Astrocyte (in vitro differentiated cells and primary cell): Measurements from ENCODE around the gene FEZF1. TPM values are rescaled to one million over a fixed set of nuclear protein-coding genes. Genes with fewer than 3 reads are reported as not detected.

ENCODE experiments used
- DNase-seq: peaks from one replicate; pipeline ENCODE4 v3.0.0-alpha.2; 2010; ENCODE audit warnings: low read depth
- FAIRE-seq: peaks from 2 replicates; lab custom pipeline; 2011; peaks lifted over from hg19 to GRCh38; lab: Jason Lieb, UNC
- H2AFZ ChIP-seq: 2 replicates; pipeline ENCODE4 v1.6.0; 2012; ENCODE audit warnings: low read depth, low read length, inconsistent platforms
- H3K27ac ChIP-seq: 2 replicates; pipeline ENCODE4 v1.5.1; 2011; ENCODE audit warnings: low read depth, low read length, inconsistent platforms
- H3K27me3 ChIP-seq: 2 replicates; pipeline ENCODE4 v1.6.0; 2011; ENCODE audit warnings: low read length, inconsistent platforms; ENCODE audit not compliant: insufficient read depth
- H3K36me3 ChIP-seq: 2 replicates; pipeline ENCODE4 v1.5.1; 2011; ENCODE audit warnings: low read length, inconsistent platforms; ENCODE audit not compliant: insufficient read depth
- H3K4me1 ChIP-seq: 2 replicates; pipeline ENCODE4 v1.5.1; 2011; ENCODE audit warnings: low read length, inconsistent platforms; ENCODE audit not compliant: insufficient read depth
- H3K4me2 ChIP-seq: 2 replicates; pipeline ENCODE4 v1.6.0; 2012; ENCODE audit warnings: low read length, inconsistent platforms
- H3K4me3 ChIP-seq: 2 replicates; pipeline ENCODE4 v1.5.1; 2011; ENCODE audit warnings: low read depth, mild to moderate bottlenecking, low read length, inconsistent platforms; ENCODE audit not compliant: insufficient read depth
- H3K79me2 ChIP-seq: 2 replicates; pipeline ENCODE4 v1.6.0; 2012; ENCODE audit warnings: mild to moderate bottlenecking, low read length, inconsistent platforms; ENCODE audit not compliant: insufficient read depth
- H3K9ac ChIP-seq: 2 replicates; pipeline ENCODE4 v1.6.0; 2012; ENCODE audit warnings: mild to moderate bottlenecking, low read length, inconsistent platforms
- H3K9me3 ChIP-seq: 2 replicates; pipeline ENCODE4 v1.5.1; 2012; ENCODE audit warnings: low read depth, mild to moderate bottlenecking, low read length, inconsistent platforms; ENCODE audit not compliant: insufficient read depth
- H4K20me1 ChIP-seq: 2 replicates; pipeline ENCODE4 v1.6.0; 2012; ENCODE audit warnings: low read length, inconsistent platforms; ENCODE audit not compliant: insufficient read depth
- H3K27ac Mint-ChIP-seq: one replicate; pipeline ENCODE4 v1.8.0; 2021; ENCODE audit warnings: mild to moderate bottlenecking, mixed read lengths; ENCODE audit not compliant: unreplicated experiment
- H3K27me3 Mint-ChIP-seq: one replicate; pipeline ENCODE4 v1.8.0; 2021; ENCODE audit warnings: low read depth, mixed read lengths; ENCODE audit not compliant: unreplicated experiment
- H3K36me3 Mint-ChIP-seq: one replicate; pipeline ENCODE4 v1.8.0; 2021; ENCODE audit warnings: low read depth, mixed read lengths; ENCODE audit not compliant: unreplicated experiment
- H3K4me1 Mint-ChIP-seq: one replicate; pipeline ENCODE4 v1.8.0; 2021; ENCODE audit warnings: low read depth, mixed read lengths; ENCODE audit not compliant: unreplicated experiment
- H3K4me3 Mint-ChIP-seq: one replicate; pipeline ENCODE4 v1.8.0; 2021; ENCODE audit warnings: mild to moderate bottlenecking, moderate library complexity, mixed read lengths; ENCODE audit not compliant: unreplicated experiment
- H3K9me3 Mint-ChIP-seq: one replicate; pipeline ENCODE4 v1.8.0; 2021; ENCODE audit warnings: mild to moderate bottlenecking, mixed read lengths; ENCODE audit not compliant: unreplicated experiment
- EZH2 ChIP-seq: IDR thresholded peaks from 2 replicates; pipeline ENCODE4 v1.6.1; 2012; ENCODE audit warnings: mild to moderate bottlenecking, low read length, inconsistent platforms; ENCODE audit not compliant: insufficient read depth
- total RNA-seq: library from RNA; stranded (reverse); gene quantifications from 2 replicates; pipeline ENCODE4 v1.2.1, GENCODE V29; 2021
- TF ChIP-seq, protein P1 (sequence below): IDR thresholded peaks from 2 replicates; pipeline ENCODE4 v1.5.1; 2011; ENCODE audit warnings: low read depth, mild to moderate bottlenecking, inconsistent platforms, low read length, moderate library complexity; ENCODE audit not compliant: insufficient read depth

The FEZF1 gene
- total RNA-seq, 1 donor from 2014 or later, result 0.61 TPM

- H2AFZ ChIP-seq, result peak overlapping the region; percentile 16
- DNase-seq, result no peak
- H3K4me1 ChIP-seq, result no peaks in the 10 kb centered on the region
- peaks cover 3% of the 10 kb centered on the region for H3K9me3 ChIP-seq
- H3K9ac ChIP-seq, result no peak overlapping the region
- no peak for FAIRE-seq
- peak overlapping the region; percentile 59 for H3K4me2 ChIP-seq
- Mint-ChIP-seq H3K9me3 (peaks cover 2% of the 10 kb centered on the region), H3K36me3 (peaks cover 5% of the 10 kb centered on the region), H3K27ac (no peak overlapping the region), H3K27me3 (peaks cover 73% of the 10 kb centered on the region), H3K4me1 (no peaks in the 10 kb centered on the region), H3K4me3 (peak overlapping the region; percentile 28)
- H3K27ac ChIP-seq, result no peak overlapping the region
- H3K36me3 ChIP-seq, result no peaks in the 10 kb centered on the region
- no peaks in the 10 kb centered on the region for H4K20me1 ChIP-seq
- H3K4me3 ChIP-seq, result peak overlapping the region; percentile 16
- no peaks in the 10 kb centered on the region for H3K79me2 ChIP-seq
- H3K27me3 ChIP-seq, result peaks cover 68% of the 10 kb centered on the region
- TF ChIP-seq, protein P1, sequence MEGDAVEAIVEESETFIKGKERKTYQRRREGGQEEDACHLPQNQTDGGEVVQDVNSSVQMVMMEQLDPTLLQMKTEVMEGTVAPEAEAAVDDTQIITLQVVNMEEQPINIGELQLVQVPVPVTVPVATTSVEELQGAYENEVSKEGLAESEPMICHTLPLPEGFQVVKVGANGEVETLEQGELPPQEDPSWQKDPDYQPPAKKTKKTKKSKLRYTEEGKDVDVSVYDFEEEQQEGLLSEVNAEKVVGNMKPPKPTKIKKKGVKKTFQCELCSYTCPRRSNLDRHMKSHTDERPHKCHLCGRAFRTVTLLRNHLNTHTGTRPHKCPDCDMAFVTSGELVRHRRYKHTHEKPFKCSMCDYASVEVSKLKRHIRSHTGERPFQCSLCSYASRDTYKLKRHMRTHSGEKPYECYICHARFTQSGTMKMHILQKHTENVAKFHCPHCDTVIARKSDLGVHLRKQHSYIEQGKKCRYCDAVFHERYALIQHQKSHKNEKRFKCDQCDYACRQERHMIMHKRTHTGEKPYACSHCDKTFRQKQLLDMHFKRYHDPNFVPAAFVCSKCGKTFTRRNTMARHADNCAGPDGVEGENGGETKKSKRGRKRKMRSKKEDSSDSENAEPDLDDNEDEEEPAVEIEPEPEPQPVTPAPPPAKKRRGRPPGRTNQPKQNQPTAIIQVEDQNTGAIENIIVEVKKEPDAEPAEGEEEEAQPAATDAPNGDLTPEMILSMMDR, result no peak
- peak; percentile 79 for TF ChIP-seq EZH2
Measured at GRCh38 chr7:122316467-122317388, 12.2 kb upstream of the FEZF1 start.

DNA sequence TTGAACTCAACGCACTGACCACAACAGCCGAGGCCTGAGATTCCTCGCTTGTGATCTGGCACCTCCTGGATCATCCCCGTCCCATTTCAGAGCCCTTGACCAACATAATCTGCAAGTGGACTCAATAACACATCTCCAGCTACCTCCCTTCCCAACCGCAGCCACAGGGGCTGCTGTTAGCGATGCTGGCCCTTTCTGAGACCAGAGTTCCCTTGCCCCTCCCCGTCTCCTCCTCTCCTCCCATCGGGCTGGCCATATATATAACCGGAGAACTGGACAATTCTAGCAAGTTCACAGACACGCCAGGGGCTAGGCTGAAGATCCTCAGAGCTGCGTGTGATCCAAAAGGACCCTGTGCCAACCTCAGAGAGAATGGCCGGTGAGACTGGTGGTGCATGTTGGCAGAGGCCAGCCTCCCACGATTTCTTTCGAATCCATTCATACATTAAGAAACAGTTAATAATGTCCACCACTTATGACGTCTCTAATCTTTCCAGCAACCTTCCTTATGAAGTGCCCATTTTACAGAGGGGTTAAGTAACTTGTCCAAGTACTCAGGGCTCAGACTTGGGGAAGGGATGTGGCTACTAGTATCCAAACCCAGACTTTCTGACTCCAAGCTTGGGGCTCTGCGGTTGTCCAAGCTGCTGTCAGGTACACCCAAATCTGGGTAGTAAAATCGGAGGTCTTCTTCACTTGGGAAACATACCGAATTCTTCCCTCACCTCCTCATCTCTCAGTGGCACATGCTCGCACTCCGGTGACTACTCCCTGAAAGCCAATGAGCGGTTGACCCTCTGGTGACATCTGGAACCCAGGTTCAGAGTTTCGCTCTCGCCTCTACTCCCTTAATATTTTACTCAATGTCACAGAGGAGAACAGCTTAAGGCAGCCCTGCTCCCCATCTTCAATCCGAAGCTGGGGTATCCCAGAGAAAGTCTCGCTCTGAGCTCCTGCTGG lies 11.2 kb upstream of the FEZF1 start:
- no peaks in the 10 kb centered on the region for H3K4me1 ChIP-seq
- peaks cover 81% of the 10 kb centered on the region for H3K27me3 Mint-ChIP-seq
- peaks cover 3% of the 10 kb centered on the region for H3K9me3 ChIP-seq
- H3K4me3 Mint-ChIP-seq, result no peak overlapping the region
- peaks cover 78% of the 10 kb centered on the region for H3K27me3 ChIP-seq
- no peak overlapping the region for H3K9ac ChIP-seq
- H3K9me3 Mint-ChIP-seq, result peaks cover 4% of the 10 kb centered on the region
- H3K36me3 Mint-ChIP-seq, result peaks cover 5% of the 10 kb centered on the region
- no peaks in the 10 kb centered on the region for H3K4me1 Mint-ChIP-seq
- no peak overlapping the region for H3K27ac ChIP-seq
- no peak overlapping the region for H3K27ac Mint-ChIP-seq
- no peaks in the 10 kb centered on the region for H3K36me3 ChIP-seq
- peak overlapping the region; percentile 59 for H3K4me2 ChIP-seq
- TF ChIP-seq EZH2, result no peak
- TF ChIP-seq, protein P1, result no peak
- H2AFZ ChIP-seq, result peak overlapping the region; percentile 16
- FAIRE-seq, result no peak
- no peaks in the 10 kb centered on the region for H4K20me1 ChIP-seq
- no peak overlapping the region for H3K4me3 ChIP-seq
- DNase-seq, result no peak
- H3K79me2 ChIP-seq, result no peaks in the 10 kb centered on the region
